ENCODE measurements around the gene SART1.

The SART1 gene

GRCh38 chr11:65978391-65979238 is 17.1 kb downstream of the SART1 start:
- H3K4me3 ChIP-seq (ENCODE audit: control insufficient read depth, low read depth, low read length): no peak overlapping the region
- no peak for DNase-seq (ENCODE audit: low read depth)
- no peak for TF ChIP-seq CTCF (conservative IDR thresholded peaks at IDR 0.05; ENCODE audit: control insufficient read depth, insufficient read depth, low read depth, low read length)

- no peak overlapping the region for H3K4me3 ChIP-seq (ENCODE audit: control insufficient read depth, low read depth, low read length)
- no peak for DNase-seq (ENCODE audit: low read depth)
- TF ChIP-seq CTCF (conservative IDR thresholded peaks at IDR 0.05; ENCODE audit: control insufficient read depth, insufficient read depth, low read depth, low read length): no peak
Observed at GRCh38 chr11:65979261-65979759, 17.8 kb downstream of the SART1 start.

- no peak overlapping the region for H3K4me3 ChIP-seq (ENCODE audit: control insufficient read depth, low read depth, low read length)
- no peak for DNase-seq (ENCODE audit: low read depth)
- TF ChIP-seq CTCF (conservative IDR thresholded peaks at IDR 0.05; ENCODE audit: control insufficient read depth, insufficient read depth, low read depth, low read length): no peak
Observed at GRCh38 chr11:65981101-65981740, 19.7 kb downstream of the SART1 start.

- H3K4me3 ChIP-seq (ENCODE audit: control insufficient read depth, low read depth, low read length): no peak overlapping the region
- no peak for DNase-seq (ENCODE audit: low read depth)
- no peak for TF ChIP-seq CTCF (conservative IDR thresholded peaks at IDR 0.05; ENCODE audit: control insufficient read depth, insufficient read depth, low read depth, low read length)
Observed at GRCh38 chr11:65981972-65982823, 20.7 kb downstream of the SART1 start.

- no peak overlapping the region for H3K4me3 ChIP-seq (ENCODE audit: control insufficient read depth, low read depth, low read length)
- no peak for DNase-seq (ENCODE audit: low read depth)
- TF ChIP-seq CTCF (conservative IDR thresholded peaks at IDR 0.05; ENCODE audit: control insufficient read depth, insufficient read depth, low read depth, low read length): no peak
Observed at GRCh38 chr11:65982824-65983588, 21.5 kb downstream of the SART1 start.

GRCh38 chr11:65983589-65983987 is 22.1 kb downstream of the SART1 start:
- TF ChIP-seq CTCF (conservative IDR thresholded peaks at IDR 0.05; ENCODE audit: control insufficient read depth, insufficient read depth, low read depth, low read length): no peak
- no peak overlapping the region for H3K4me3 ChIP-seq (ENCODE audit: control insufficient read depth, low read depth, low read length)
- no peak for DNase-seq (ENCODE audit: low read depth)
